ENCODE measurements around the gene PARD3.

Gene PARD3

DNA sequence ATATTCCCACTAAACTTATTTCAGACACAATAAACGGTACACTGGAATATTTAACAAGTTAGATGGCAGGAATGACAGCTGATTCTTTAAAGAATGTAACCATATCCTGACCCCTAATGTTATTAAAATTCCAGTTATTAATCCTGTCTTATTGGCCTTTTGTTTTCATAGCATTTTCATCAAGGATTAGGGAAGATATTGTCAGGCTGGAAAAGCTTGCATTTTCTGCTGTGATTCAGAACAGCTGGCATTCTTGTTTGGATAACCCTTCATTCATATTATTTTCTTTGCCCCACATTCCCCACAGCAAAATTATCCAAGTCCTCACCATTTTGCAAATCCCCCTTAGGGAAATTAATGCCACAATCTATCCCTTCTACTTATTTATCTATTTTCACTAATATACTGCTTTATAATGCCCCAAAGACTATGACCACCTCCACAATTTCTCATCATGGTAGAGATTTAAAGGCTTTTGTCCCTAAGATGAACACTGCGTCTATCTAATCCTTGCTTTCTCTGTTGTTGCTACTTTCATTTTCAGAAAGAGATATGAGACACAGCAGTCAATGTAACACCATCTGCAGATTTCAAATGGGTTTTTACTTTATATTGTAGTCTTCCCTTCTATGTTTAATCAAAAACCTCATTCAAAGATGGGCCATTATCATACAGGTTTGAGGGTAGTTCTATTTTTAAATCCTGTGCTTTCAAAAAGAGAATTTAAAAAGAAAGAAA lies 475.1 kb downstream of the PARD3 start:
- no peaks in the 10 kb centered on the region for H3K4me1 ChIP-seq (ENCODE audit: control insufficient read depth, insufficient read depth, low read length)
- H3K27ac ChIP-seq (ENCODE audit: low read length) = no peak overlapping the region
- no peaks in the 10 kb centered on the region for H3K36me3 ChIP-seq (ENCODE audit: control insufficient read depth in 2 of 2, insufficient read depth in 2 of 2, low read length in 2 of 2)
- no peak overlapping the region for H3K4me3 ChIP-seq (ENCODE audit: low read length in 2 of 2)
- no peaks in the 10 kb centered on the region for H3K9me3 ChIP-seq (ENCODE audit: control insufficient read depth in 2 of 2, low read length in 2 of 2)
- no peak overlapping the region for H3K9ac ChIP-seq (ENCODE audit: low read length in 2 of 2)
- no peaks in the 10 kb centered on the region for H3K27me3 ChIP-seq (ENCODE audit: control insufficient read depth in 1 of 2, insufficient read depth in 2 of 2, low read length in 2 of 2)

DNA sequence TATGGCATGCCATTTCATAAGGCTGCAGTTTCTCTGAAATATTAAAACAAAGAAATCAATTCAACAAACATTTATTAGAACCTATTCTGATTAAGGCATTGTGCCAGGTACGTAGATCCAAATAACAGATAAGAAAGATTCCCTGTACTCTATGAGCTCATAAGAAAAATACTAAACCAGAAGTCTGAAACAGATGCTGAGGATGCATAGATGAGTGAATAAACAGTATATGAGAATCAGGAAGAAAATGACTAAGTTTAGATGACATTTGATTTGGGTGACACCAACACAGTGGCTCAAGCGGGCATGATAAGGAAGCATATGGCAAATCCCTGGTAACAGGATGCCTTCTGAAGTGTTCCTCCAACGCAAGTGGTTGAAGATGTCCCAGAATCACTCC lies 477.2 kb downstream of the PARD3 start:
- no peak overlapping the region for H3K9ac ChIP-seq (ENCODE audit: low read length in 2 of 2)
- H3K27me3 ChIP-seq (ENCODE audit: control insufficient read depth in 1 of 2, insufficient read depth in 2 of 2, low read length in 2 of 2) = no peaks in the 10 kb centered on the region
- no peaks in the 10 kb centered on the region for H3K9me3 ChIP-seq (ENCODE audit: control insufficient read depth in 2 of 2, low read length in 2 of 2)
- no peak overlapping the region for H3K27ac ChIP-seq (ENCODE audit: low read length)
- H3K36me3 ChIP-seq (ENCODE audit: control insufficient read depth in 2 of 2, insufficient read depth in 2 of 2, low read length in 2 of 2) = no peaks in the 10 kb centered on the region
- no peaks in the 10 kb centered on the region for H3K4me1 ChIP-seq (ENCODE audit: control insufficient read depth, insufficient read depth, low read length)
- H3K4me3 ChIP-seq (ENCODE audit: low read length in 2 of 2) = no peak overlapping the region

- no peaks in the 10 kb centered on the region for H3K4me1 ChIP-seq (ENCODE audit: control insufficient read depth, insufficient read depth, low read length)
- H3K27me3 ChIP-seq (ENCODE audit: control insufficient read depth in 1 of 2, insufficient read depth in 2 of 2, low read length in 2 of 2) = no peaks in the 10 kb centered on the region
- H3K9ac ChIP-seq (ENCODE audit: low read length in 2 of 2) = no peak overlapping the region
- H3K4me3 ChIP-seq (ENCODE audit: low read length in 2 of 2) = no peak overlapping the region
- no peak overlapping the region for H3K27ac ChIP-seq (ENCODE audit: low read length)
- H3K36me3 ChIP-seq (ENCODE audit: control insufficient read depth in 2 of 2, insufficient read depth in 2 of 2, low read length in 2 of 2) = no peaks in the 10 kb centered on the region
- no peaks in the 10 kb centered on the region for H3K9me3 ChIP-seq (ENCODE audit: control insufficient read depth in 2 of 2, low read length in 2 of 2)
Measured at GRCh38 chr10:34335960-34336690, 479.0 kb downstream of the PARD3 start.

DNA sequence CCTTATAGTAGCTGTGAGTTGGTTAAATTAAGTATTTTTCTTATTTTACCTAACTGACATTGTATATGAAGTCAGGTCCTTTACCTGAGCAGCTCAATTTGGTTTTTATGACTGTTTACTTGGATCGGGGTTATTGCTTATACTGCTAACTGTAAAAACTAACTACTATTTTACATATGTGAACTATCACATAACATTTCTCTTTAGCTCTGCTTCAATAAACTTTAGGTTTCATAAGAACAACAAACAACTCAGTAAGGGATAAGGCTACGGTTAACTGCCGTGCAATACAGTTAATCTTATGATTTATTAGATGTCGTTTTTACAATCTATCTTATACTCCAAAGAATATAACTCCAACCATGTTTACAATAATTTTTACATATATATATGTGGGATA lies 480.2 kb downstream of the PARD3 start:
- Histone ChIP-seq H3K36me3 (ENCODE audit: control insufficient read depth in 2 of 2, insufficient read depth in 2 of 2, low read length in 2 of 2) (peaks cover 0 to 3% of the 10 kb centered on the region in 2 donors), H3K4me3 (ENCODE audit: low read length in 2 of 2) (no peak overlapping the region), H3K27me3 (ENCODE audit: control insufficient read depth in 1 of 2, insufficient read depth in 2 of 2, low read length in 2 of 2) (no peaks in the 10 kb centered on the region), H3K9me3 (ENCODE audit: control insufficient read depth in 2 of 2, low read length in 2 of 2) (no peaks in the 10 kb centered on the region), H3K27ac (ENCODE audit: low read length) (no peak overlapping the region), H3K9ac (ENCODE audit: low read length in 2 of 2) (no peak overlapping the region), H3K4me1 (ENCODE audit: control insufficient read depth, insufficient read depth, low read length) (no peaks in the 10 kb centered on the region)

DNA sequence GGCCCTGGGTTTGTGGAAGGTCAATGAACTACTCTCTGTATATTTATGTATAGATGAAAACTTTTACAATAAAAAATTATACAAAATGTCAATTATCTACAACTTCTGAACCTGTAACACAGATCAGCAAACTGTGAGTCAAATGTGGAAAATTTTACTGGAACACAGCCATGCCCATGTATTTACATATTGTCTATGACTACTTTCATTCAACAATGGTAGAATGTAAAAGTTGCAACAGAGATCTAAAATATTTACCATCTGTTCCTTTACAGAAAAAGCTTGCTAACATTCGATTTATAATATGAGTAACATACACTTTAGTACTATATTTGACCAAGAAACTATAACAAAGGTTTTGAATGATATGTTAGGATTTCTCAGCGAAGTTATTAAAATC lies 481.6 kb downstream of the PARD3 start:
- Histone ChIP-seq H3K27me3 (ENCODE audit: control insufficient read depth in 1 of 2, insufficient read depth in 2 of 2, low read length in 2 of 2) (no peaks in the 10 kb centered on the region), H3K4me1 (ENCODE audit: control insufficient read depth, insufficient read depth, low read length) (no peaks in the 10 kb centered on the region), H3K9me3 (ENCODE audit: control insufficient read depth in 2 of 2, low read length in 2 of 2) (no peaks in the 10 kb centered on the region), H3K9ac (ENCODE audit: low read length in 2 of 2) (no peak overlapping the region), H3K27ac (ENCODE audit: low read length) (no peak overlapping the region), H3K36me3 (ENCODE audit: control insufficient read depth in 2 of 2, insufficient read depth in 2 of 2, low read length in 2 of 2) (peaks cover 0 to 3% of the 10 kb centered on the region in 2 donors), H3K4me3 (ENCODE audit: low read length in 2 of 2) (no peak overlapping the region)

DNA sequence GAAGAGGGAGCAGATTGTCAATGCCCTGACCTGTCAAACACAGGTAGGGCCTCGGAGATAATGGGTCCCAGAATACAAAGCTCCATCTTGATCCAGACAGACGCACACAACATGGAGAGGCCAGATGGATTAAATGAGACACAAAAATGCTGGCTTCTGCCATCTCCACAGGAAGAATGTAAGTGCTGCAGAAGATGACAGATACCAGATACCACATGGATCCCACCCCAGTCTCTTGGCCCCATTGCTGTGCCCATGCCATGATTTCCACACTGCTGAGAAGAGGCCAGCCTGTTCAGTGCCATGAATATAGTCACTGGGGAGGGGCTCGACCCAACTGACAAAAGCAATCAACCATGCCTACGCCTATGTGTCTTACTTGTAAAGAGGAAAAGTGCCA lies 487.9 kb downstream of the PARD3 start:
- Histone ChIP-seq H3K9ac (ENCODE audit: low read length in 2 of 2) (no peak overlapping the region), H3K4me3 (ENCODE audit: low read length in 2 of 2) (no peak overlapping the region), H3K4me1 (ENCODE audit: control insufficient read depth, insufficient read depth, low read length) (no peaks in the 10 kb centered on the region), H3K27ac (ENCODE audit: low read length) (no peak overlapping the region), H3K27me3 (ENCODE audit: control insufficient read depth in 1 of 2, insufficient read depth in 2 of 2, low read length in 2 of 2) (no peaks in the 10 kb centered on the region), H3K36me3 (ENCODE audit: control insufficient read depth in 2 of 2, insufficient read depth in 2 of 2, low read length in 2 of 2) (peaks cover 2 to 3% of the 10 kb centered on the region in 2 donors), H3K9me3 (ENCODE audit: control insufficient read depth in 2 of 2, low read length in 2 of 2) (no peaks in the 10 kb centered on the region)

- Histone ChIP-seq H3K36me3 (ENCODE audit: control insufficient read depth in 2 of 2, insufficient read depth in 2 of 2, low read length in 2 of 2) (peaks cover 0 to 2% of the 10 kb centered on the region in 2 donors), H3K9ac (ENCODE audit: low read length in 2 of 2) (no peak overlapping the region), H3K27ac (ENCODE audit: low read length) (no peak overlapping the region), H3K4me1 (ENCODE audit: control insufficient read depth, insufficient read depth, low read length) (peaks cover 6% of the 10 kb centered on the region), H3K9me3 (ENCODE audit: control insufficient read depth in 2 of 2, low read length in 2 of 2) (no peaks in the 10 kb centered on the region), H3K4me3 (ENCODE audit: low read length in 2 of 2) (no peak overlapping the region), H3K27me3 (ENCODE audit: control insufficient read depth in 1 of 2, insufficient read depth in 2 of 2, low read length in 2 of 2) (no peaks in the 10 kb centered on the region)
Measured at GRCh38 chr10:34323192-34323591, 491.9 kb downstream of the PARD3 start.

DNA sequence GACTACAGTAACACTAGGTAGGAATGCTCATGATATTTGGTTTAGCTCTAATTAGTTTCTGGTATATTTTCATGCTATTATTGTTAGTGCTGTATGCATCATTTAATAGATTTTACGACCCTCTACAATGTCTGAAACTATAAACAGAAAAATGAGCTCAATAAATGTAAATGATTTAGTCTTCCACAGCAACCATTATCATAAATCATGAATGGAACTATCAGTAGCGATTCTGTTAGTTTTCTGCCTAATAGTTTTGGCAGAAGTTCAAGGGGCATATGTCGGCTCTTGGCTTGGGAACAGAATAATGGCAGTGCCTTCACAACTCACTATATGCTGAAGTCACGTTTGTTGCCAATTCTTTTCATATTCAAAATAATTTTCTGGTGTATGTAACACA lies 494.8 kb downstream of the PARD3 start:
- H3K27ac ChIP-seq (ENCODE audit: low read length) = no peak overlapping the region
- no peak overlapping the region for H3K4me3 ChIP-seq (ENCODE audit: low read length in 2 of 2)

GRCh38 chr10:34319197-34319846 lies 495.8 kb downstream of the PARD3 start:
- peaks cover 6% of the 10 kb centered on the region for H3K4me1 ChIP-seq (ENCODE audit: control insufficient read depth, insufficient read depth, low read length)
- H3K9ac ChIP-seq (ENCODE audit: low read length in 2 of 2) = no peak overlapping the region
- no peak overlapping the region for H3K27ac ChIP-seq (ENCODE audit: low read length)

More for the DNA sequence above, 494.8 kb downstream of the PARD3 start:
- Histone ChIP-seq H3K9ac (ENCODE audit: low read length in 2 of 2) (no peak overlapping the region), H3K27me3 (ENCODE audit: control insufficient read depth in 1 of 2, insufficient read depth in 2 of 2, low read length in 2 of 2) (no peaks in the 10 kb centered on the region), H3K9me3 (ENCODE audit: control insufficient read depth in 2 of 2, low read length in 2 of 2) (no peaks in the 10 kb centered on the region), H3K36me3 (ENCODE audit: control insufficient read depth in 2 of 2, insufficient read depth in 2 of 2, low read length in 2 of 2) (peaks cover 2 to 3% of the 10 kb centered on the region in 2 donors), H3K4me1 (ENCODE audit: control insufficient read depth, insufficient read depth, low read length) (peaks cover 6% of the 10 kb centered on the region)

DNA sequence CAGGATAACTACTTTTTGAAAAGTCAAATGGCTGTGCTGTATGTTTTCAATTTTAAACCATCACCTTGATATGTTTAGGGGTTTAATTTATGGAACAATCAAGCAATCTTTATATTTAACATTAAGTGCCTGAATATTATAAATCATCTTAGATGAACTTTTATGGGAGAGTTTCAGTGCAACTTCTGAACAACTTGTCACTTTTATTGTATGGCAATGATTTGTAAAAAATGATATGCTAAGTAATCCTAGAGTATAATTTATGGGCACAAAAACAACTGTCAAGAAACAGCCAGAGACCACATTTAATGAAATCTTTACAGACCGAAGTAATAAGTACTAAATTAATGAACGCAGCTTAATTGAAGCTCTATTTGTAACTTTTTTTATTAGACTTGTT lies 498.9 kb downstream of the PARD3 start:
- H3K9ac ChIP-seq (ENCODE audit: low read length in 2 of 2) = no peak overlapping the region
- H3K4me1 ChIP-seq (ENCODE audit: control insufficient read depth, insufficient read depth, low read length) = peaks cover 6% of the 10 kb centered on the region
- H3K27ac ChIP-seq (ENCODE audit: low read length) = no peak overlapping the region
- H3K9me3 ChIP-seq (ENCODE audit: control insufficient read depth in 2 of 2, low read length in 2 of 2) = no peaks in the 10 kb centered on the region
- no peaks in the 10 kb centered on the region for H3K27me3 ChIP-seq (ENCODE audit: control insufficient read depth in 1 of 2, insufficient read depth in 2 of 2, low read length in 2 of 2)
- peaks cover 2 to 6% of the 10 kb centered on the region in 2 donors for H3K36me3 ChIP-seq (ENCODE audit: control insufficient read depth in 2 of 2, insufficient read depth in 2 of 2, low read length in 2 of 2)
- no peak overlapping the region for H3K4me3 ChIP-seq (ENCODE audit: low read length in 2 of 2)

More at GRCh38 chr10:34319197-34319846, 495.8 kb downstream of the PARD3 start:
- Histone ChIP-seq H3K27me3 (ENCODE audit: control insufficient read depth in 1 of 2, insufficient read depth in 2 of 2, low read length in 2 of 2) (no peaks in the 10 kb centered on the region), H3K9me3 (ENCODE audit: control insufficient read depth in 2 of 2, low read length in 2 of 2) (no peaks in the 10 kb centered on the region), H3K36me3 (ENCODE audit: control insufficient read depth in 2 of 2, insufficient read depth in 2 of 2, low read length in 2 of 2) (peaks cover 2 to 4% of the 10 kb centered on the region in 2 donors), H3K4me3 (ENCODE audit: low read length in 2 of 2) (no peak overlapping the region)

Measured in stomach smooth muscle (tissue), 2 donors.